SKM-1 treated with dmso at 0.1 percent for 144 hours (cell line): Measurements from ENCODE around the gene FEN1.
A peak's percentile ranks its signal among the peaks of the same experiment; 100 is the strongest.

Experiments
- DNase-seq: peaks from one replicate; lab custom pipeline; 2025; ENCODE audit not compliant: unreplicated experiment; lab: John Stamatoyannopoulos, UW

The FEN1 gene

DNA sequence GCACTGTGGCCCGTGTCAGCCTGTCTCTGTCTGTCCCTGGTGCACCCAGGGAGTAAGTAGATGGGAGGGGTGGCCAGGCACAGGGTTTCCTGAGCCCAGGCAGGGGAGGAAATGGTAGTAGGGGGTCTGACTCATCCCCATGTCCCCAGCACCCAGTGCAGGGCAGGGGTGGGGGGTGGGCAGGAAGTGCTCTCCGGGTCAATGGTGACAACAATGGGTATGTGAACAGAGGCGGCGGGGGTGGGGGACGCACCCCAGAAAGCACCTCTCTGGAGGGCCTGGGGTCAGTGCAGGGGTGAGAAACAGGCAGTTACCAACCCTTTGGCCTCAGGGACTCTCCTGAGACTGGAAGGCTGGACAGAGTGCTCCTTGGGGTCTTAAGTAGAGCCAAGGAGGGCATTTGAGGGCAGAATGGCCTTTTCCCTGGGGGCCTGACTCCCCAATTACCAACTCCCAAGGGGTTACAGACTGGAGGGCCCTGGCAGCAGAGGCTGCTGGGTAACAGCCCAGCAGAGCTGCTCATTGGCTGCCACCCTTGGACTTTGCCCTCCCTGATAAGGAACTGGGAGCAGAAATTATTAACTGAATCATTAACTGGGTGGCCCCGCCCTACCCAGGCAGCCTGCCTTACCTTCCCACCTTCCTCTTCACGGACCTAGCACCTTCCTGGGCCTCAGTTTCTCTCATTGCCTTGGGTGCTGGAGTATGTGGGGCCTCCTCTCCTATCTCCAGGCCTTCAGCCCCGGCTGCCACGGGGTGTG lies 36.1 kb upstream of the FEN1 start:
- DNase-seq = peak; percentile 8

GRCh38 chr11:61757213-61757862 lies 35.4 kb upstream of the FEN1 start:
- DNase-seq = no peak

DNA sequence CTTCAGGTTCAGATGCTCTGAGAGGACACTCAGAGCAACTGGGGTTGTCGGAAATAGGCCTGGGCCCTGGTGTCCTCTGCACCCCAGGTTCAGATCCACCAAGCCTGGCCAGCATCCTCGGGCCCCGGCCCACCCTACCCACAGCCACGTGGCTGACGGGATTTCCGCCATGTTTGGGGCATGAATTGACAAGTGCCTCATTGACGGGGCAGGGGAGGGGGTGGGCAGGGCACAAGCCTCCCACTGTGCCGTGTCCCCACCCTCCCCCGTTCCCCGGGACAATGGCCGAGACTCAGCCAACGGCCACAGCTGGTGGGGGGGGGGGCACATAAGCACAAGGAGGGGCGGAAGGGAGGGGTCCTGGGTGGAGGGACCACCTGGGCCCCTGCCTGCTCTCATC lies 31.8 kb upstream of the FEN1 start:
- DNase-seq = no peak

DNA sequence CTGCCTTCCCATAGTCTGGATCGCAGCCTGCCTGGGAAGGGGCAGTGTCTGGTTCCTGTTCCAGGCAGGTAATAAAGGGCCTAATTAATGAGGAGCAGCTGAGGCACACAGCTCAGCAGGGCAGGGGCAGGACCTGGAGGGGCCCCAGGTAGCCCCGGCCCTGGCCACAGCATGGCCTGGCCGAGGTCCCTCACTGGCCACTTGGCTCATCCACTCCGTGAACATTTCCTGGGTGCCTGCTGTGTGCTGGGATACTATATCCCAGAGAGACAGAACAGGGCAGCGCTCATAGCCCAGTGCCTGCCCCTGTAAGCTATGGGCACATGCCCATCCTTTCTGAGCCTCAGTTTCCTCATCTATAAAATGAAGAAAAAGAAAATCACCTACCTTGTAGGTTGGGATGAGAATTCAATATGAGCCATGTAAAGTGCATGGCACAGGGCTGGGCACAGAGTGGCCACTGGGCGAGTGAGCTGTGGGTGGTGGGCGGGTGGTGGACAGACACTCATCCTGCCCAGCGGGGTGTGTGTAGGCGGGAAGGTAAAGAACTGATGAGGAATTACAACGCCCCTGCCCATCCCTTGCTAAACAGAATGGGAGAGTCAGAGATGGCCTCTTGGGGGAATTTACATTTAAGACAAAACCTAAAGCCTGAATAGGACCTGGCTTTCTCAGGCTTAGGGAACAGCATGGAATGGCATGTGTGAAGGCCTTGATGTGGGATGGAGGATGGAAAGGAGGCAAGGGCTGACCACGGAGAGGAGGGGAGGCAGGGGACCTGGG lies 31.1 kb upstream of the FEN1 start:
- DNase-seq = no peak

- DNase-seq = no peak
Measured at GRCh38 chr11:61762223-61762615, 30.5 kb upstream of the FEN1 start.

DNA sequence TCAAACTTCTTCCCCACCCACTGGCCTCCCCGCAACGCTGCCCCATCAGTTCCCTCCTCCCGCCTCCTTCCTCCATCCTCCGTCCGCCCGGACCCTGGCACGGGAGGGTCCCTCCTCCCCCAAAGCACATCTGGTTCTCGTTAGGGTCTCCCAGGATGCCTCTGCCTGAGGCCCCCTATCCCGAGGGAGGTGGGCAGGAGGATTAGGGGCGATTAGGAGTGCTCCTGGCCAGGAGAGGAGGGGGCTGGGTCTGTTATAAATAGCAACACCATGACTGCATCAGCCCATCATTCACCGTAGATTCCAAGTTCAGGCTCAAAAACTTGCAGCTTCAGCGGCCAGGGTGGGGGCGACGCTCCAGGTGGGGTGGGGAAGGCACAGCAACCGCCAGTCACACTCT lies 29.9 kb upstream of the FEN1 start:
- no peak for DNase-seq

- no peak for DNase-seq
Measured at GRCh38 chr11:61763930-61764605, 28.6 kb upstream of the FEN1 start.

- no peak for DNase-seq
Measured at GRCh38 chr11:61764606-61765260, 28.0 kb upstream of the FEN1 start.

- no peak for DNase-seq
Measured at GRCh38 chr11:61765550-61766253, 27.0 kb upstream of the FEN1 start.

DNA sequence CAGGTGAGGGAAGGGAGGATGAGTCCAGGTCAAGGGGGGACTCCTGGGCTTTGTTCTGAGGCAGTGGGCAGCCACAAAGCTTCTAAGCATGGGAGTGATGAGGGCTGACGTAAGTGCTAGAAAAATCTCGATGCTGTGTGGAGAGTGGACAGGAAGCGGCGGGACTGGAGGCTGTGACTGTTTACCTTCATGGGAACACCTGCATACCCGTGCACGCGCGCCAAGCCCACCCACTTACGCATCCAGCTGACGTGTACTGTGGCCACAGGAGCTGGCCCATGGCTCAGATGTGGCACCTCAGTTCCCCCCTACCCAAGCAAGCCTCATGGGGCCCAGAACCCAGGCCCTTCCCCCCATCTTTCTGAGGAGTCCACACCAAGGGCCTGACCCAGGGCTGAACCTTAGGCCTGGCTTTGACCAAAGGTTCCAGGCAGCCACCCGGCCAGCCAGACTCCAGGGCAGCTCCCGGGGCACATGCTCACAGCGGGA lies 26.3 kb upstream of the FEN1 start:
- no peak for DNase-seq

- DNase-seq = no peak
Measured at GRCh38 chr11:61768376-61769076, 24.2 kb upstream of the FEN1 start.

DNA sequence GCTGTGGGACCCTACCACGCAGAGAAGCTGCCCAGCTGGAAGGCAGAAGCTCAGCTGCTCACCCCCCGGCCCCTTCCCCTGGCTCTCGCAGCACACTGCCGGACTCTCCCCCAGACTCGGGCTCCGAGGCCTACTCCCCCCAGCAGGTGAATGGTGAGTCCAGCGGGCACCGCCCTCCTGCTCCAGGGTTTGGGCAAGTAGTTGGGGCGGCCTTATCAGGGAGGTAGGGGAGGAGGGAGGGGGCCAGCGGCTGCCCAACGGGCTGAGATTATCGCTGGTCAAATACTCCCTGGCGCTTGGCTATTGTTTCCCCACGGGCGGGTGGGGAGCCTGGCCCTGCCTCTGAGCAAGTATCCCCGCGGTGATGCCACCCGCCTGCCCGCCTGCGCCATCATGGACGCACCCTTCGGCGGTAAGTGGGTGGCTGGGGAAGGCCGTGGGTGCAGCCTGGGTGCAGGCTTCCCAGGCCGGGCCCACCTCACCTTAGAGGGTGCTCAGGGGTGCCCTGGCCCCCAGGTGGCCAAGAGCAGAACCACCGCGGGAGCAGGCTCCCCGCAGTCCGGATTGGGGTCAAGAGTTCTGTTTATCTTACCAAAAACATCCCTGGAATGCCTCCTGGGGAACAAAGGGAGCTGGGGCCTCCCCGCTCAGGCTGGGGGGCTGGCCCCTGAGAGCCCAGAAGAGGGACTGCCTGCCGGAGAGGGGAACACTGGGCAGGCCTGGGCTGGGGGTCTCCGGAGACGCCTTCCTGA lies 23.4 kb upstream of the FEN1 start:
- DNase-seq = no peak

DNA sequence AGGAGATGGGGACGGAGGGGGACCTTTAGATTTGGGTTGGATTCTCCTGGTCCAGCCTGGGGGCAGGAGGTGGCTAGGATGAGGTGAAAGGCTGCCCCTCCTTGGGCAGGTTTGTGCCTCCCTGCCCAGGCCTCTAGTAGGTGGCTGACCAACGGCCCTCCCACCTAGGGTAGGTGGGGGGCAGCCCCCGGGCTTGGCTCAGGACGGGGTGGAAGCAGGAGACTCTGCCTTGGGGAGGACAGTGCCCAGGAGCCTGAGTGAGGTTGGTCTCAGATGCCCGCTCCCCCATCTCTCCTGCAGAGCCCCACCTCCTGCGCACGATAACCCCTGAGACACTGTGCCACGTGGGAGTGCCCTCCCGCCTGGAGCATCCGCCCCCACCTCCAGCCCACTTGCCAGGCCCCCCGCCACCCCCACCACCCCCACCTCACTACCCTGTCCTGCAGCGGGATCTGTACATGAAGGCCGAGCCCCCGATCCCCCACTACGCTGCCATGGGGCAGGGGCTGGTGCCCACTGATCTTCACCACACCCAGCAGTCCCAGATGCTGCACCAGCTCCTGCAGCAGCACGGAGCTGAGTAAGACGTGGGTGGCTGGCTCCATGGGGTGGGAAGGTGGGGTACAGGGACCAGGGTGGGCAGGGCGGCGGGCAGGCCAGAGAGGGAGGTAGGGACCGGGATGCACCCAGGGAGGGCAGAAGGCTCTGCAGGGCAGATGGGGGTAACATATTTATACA lies 22.6 kb upstream of the FEN1 start:
- DNase-seq = no peak

DNA sequence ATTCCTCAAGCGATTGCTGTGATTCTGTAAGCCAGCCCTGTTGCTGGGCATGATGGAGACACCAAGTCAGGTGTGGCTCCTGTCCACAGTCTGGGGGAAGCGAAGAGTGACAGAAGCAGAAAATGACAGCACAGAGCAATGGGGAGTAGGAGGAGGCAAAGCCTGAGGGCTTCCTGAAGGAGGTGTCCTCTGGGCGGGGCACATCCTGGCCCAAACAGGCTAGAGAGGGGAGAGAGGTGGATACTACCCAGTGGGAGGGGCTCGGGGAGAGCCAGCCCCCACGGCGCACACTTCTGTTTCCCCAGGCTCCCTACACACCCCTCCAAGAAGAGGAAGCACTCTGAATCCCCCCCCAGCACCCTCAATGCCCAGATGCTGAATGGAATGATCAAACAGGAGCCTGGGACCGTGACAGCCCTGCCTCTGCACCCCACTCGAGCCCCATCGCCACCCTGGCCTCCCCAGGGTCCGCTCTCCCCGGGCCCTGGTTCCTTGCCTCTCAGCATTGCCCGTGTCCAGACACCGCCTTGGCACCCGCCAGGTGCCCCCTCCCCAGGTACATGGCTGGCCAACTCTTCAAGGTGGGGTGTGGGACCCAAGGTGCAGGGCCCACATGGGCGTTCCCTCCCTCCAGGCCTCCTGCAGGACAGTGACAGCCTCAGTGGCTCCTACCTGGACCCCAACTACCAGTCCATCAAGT lies 21.4 kb upstream of the FEN1 start:
- no peak for DNase-seq

- DNase-seq = no peak
Measured at GRCh38 chr11:61771985-61772455, 20.7 kb upstream of the FEN1 start.

- no peak for DNase-seq
Measured at GRCh38 chr11:61773356-61773755, 19.4 kb upstream of the FEN1 start.

GRCh38 chr11:61773809-61774208 lies 18.9 kb upstream of the FEN1 start:
- no peak for DNase-seq
